Measurements from ENCODE around the gene NCBP1. TPM values are rescaled to one million over a fixed set of nuclear protein-coding genes. Genes with fewer than 3 reads are reported as not detected.

NCBP1 gene
- total and polyA plus RNA-seq, 2 of the 4 experiments (the other 2 are of a cell fraction), result 17.8 to 46.4 TPM

- ChIA-PET CTCF (no interaction called here), POLR2A (ENCODE audit: unreplicated experiment) (no interaction called here)
- H3K14ac ChIP-seq (replicated peaks; ENCODE audit: low read depth, low read length), result no peak overlapping the region
- no peak overlapping the region for H2BK15ac ChIP-seq (ENCODE audit: low read depth, low read length)
- no peak overlapping the region for H4K5ac ChIP-seq (ENCODE audit: low read depth, low read length)
- H3K23ac ChIP-seq (ENCODE audit: low read depth, low read length), result no peak overlapping the region
- WGBS, 2 experiments (ENCODE audit: extremely low coverage in 2 of 2, insufficient read length in 1 of 2), result no CpG with 5 or more reads among the region's 1 CpG
- no peaks in the 10 kb centered on the region for H4K20me1 ChIP-seq (ENCODE audit: insufficient read depth, low read length)
- no peaks in the 10 kb centered on the region for H3K4me1 ChIP-seq (ENCODE audit: control insufficient read depth, insufficient read depth, low read length)
- H3K56ac ChIP-seq (ENCODE audit: extremely low read depth, insufficient read depth, low read length), result no peak overlapping the region
- in situ Hi-C loops (cut with MboI; ENCODE audit: low sequenced_read_pairs), result no loop called here
- no peak overlapping the region for H3K4ac ChIP-seq (ENCODE audit: low read depth, low read length)
- H3K27ac ChIP-seq (ENCODE audit: insufficient read depth, low read length), result no peak overlapping the region
- no peak overlapping the region for H2AK9ac ChIP-seq (replicated peaks; ENCODE audit: low read depth, low read length, poor library complexity)
- no peak overlapping the region for H3K18ac ChIP-seq (ENCODE audit: low read depth, low read length)
- TF ChIP-seq BHLHE40 (IDR thresholded peaks at IDR 0.05; ENCODE audit: low read depth, low read length) (no peak), CEBPB (IDR thresholded peaks at IDR 0.05; ENCODE audit: low read depth, low read length) (no peak), NFE2L2 (IDR thresholded peaks at IDR 0.05; ENCODE audit: low read depth, low read length) (no peak), SMC3 (IDR thresholded peaks at IDR 0.05; ENCODE audit: low read depth, low read length) (no peak), MXI1 (IDR thresholded peaks at IDR 0.05; ENCODE audit: borderline replicate concordance, low read depth, low read length) (no peak), RFX5 (IDR thresholded peaks at IDR 0.05; ENCODE audit: low read depth, low read length) (no peak), CHD1 (IDR thresholded peaks at IDR 0.05; ENCODE audit: low read depth, low read length) (no peak), FOS (IDR thresholded peaks at IDR 0.05; ENCODE audit: low read depth, low read length) (no peak), RAD21 (IDR thresholded peaks at IDR 0.05; ENCODE audit: low read length) (no peak), MAZ (IDR thresholded peaks at IDR 0.05; ENCODE audit: borderline replicate concordance, low read depth, low read length) (no peak)
- TF ChIP-seq, protein P1, sequence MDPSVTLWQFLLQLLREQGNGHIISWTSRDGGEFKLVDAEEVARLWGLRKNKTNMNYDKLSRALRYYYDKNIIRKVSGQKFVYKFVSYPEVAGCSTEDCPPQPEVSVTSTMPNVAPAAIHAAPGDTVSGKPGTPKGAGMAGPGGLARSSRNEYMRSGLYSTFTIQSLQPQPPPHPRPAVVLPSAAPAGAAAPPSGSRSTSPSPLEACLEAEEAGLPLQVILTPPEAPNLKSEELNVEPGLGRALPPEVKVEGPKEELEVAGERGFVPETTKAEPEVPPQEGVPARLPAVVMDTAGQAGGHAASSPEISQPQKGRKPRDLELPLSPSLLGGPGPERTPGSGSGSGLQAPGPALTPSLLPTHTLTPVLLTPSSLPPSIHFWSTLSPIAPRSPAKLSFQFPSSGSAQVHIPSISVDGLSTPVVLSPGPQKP (IDR thresholded peaks at IDR 0.05; ENCODE audit: borderline replicate concordance, low read depth, low read length), result no peak
- no TSS peak for BruUV-seq (replicated peaks)
- H3K9me1 ChIP-seq (ENCODE audit: insufficient read depth, low read length), result no peaks in the 10 kb centered on the region
- DNase-seq (no peak), ATAC-seq (ENCODE audit: low read depth) (no peak)
- no peak overlapping the region for H2AFZ ChIP-seq (replicated peaks; ENCODE audit: low read length, poor library complexity)
- H3K9me3 ChIP-seq (ENCODE audit: control insufficient read depth, insufficient read depth, low read length), result no peaks in the 10 kb centered on the region
- H3K9ac ChIP-seq (ENCODE audit: low read depth, low read length), result no peak overlapping the region
- H3K36me3 ChIP-seq (ENCODE audit: control insufficient read depth, insufficient read depth, low read length), result peaks cover 30% of the 10 kb centered on the region
- H4K91ac ChIP-seq (ENCODE audit: insufficient read depth, low read depth, low read length), result no peak overlapping the region
- peaks cover 3 to 11% of the 10 kb centered on the region in 2 experiments; a peak in 2 of 4 replicates for H3K79me1 ChIP-seq (ENCODE audit: low read depth in 1 of 2, low read length in 2 of 2)
- dilution Hi-C loops (cut with HindIII; ENCODE audit: low sequenced_read_pairs, unreplicated experiment), result no loop called here
- no peak overlapping the region for H3K4me2 ChIP-seq (ENCODE audit: low read depth, low read length)
- H2BK5ac ChIP-seq (ENCODE audit: low read depth, low read length, poor library complexity, severe bottlenecking), result no peak overlapping the region
- no peak overlapping the region for H2BK20ac ChIP-seq (ENCODE audit: low read depth, low read length)
- no peak overlapping the region for H2AK5ac ChIP-seq (ENCODE audit: low read depth, low read length)
- no peak overlapping the region for H2BK120ac ChIP-seq (ENCODE audit: low read depth, low read length)
- intact Hi-C loops (cut with micrococcal nuclease), result no loop called here
- H3K27me3 ChIP-seq (ENCODE audit: control insufficient read depth, insufficient read depth, low read length), result no peaks in the 10 kb centered on the region
- no peak overlapping the region for H3K4me3 ChIP-seq (ENCODE audit: insufficient read depth, low read depth, low read length)
- no peak overlapping the region for H4K8ac ChIP-seq (ENCODE audit: low read depth in 2 of 2, low read length in 2 of 2)
Measured at GRCh38 chr9:97682242-97682641, 48.6 kb downstream of the NCBP1 start.
